GM12872 (cell line): ENCODE measurements around the gene COQ8B.

Source experiments
- TF ChIP-seq, protein P1 (sequence below): IDR thresholded peaks from 3 replicates; pipeline ENCODE4 v1.5.1; 2011; ENCODE audit warnings: low read depth, mild to moderate bottlenecking, low read length, moderate library complexity; ENCODE audit not compliant: insufficient read depth

COQ8B gene

DNA sequence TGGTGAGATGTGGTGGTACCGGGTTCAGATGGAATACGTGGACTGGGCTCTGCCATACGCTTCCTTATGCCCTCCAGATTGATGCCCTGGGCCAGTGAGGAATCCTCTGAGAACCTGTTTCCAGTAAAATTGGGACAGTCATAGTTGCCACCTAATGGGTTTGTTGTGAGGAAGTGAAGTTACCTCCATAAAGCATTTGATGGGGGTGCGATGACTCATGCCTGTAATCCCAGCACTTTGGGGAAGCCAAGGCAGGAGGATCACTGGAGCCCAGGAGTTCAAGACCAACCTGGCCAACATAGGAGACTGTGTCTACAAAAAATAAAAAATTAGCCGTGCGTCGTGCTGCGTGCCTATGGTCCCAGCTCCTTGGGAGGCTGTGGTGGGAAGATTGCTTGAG lies 39.1 kb upstream of the COQ8B start:
- TF ChIP-seq, protein P1, sequence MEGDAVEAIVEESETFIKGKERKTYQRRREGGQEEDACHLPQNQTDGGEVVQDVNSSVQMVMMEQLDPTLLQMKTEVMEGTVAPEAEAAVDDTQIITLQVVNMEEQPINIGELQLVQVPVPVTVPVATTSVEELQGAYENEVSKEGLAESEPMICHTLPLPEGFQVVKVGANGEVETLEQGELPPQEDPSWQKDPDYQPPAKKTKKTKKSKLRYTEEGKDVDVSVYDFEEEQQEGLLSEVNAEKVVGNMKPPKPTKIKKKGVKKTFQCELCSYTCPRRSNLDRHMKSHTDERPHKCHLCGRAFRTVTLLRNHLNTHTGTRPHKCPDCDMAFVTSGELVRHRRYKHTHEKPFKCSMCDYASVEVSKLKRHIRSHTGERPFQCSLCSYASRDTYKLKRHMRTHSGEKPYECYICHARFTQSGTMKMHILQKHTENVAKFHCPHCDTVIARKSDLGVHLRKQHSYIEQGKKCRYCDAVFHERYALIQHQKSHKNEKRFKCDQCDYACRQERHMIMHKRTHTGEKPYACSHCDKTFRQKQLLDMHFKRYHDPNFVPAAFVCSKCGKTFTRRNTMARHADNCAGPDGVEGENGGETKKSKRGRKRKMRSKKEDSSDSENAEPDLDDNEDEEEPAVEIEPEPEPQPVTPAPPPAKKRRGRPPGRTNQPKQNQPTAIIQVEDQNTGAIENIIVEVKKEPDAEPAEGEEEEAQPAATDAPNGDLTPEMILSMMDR: no peak

DNA sequence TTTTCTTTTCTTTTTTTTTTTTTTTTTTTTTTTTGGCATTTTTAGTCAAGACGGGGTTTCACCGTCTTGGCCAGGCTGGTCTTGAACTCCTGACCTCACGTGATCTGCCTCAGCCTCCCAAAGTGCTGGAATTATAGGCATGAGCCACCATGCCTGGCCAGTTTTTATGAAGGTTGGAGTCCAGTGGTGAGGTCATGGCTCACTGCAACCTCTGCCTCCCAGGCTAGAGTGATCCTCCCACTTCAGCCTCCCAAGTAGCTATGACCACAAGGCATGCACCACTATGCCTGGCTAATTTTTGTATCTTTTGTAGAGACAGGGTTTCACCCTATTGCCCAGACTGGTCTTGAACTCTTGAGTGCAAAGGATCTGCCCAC lies 38.5 kb upstream of the COQ8B start:
- TF ChIP-seq, protein P1: no peak

DNA sequence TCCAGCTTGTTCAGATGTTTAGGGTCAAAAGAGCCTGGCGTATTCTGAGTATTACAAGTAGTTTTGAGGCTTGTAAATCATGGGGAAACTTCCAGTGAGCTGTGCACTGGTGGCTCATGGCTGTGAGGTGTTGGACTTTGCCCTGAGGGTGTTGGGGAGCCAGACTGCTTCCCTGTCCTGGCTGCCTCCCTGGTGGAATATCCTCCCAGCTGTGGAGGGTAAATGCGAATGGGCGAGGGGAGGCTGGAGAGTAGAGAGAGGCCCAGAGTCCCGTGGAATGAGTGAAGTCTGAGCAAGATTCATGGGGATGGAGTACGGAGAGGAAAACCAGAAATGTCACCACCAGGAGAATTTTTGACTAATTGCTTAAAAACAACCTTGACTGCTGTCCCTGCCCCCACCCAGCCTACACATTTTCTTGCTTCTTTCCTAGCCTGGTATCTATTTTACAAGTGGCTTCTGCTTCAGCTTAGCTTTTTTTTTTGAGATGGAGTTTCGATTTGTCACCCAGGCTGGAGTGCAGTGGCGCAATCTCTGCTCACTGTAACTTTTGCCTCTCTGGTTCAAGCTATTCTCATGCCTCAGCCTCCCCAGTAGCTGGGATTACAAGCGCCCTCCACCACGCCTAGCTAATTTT lies 38.0 kb upstream of the COQ8B start:
- TF ChIP-seq, protein P1: no peak

DNA sequence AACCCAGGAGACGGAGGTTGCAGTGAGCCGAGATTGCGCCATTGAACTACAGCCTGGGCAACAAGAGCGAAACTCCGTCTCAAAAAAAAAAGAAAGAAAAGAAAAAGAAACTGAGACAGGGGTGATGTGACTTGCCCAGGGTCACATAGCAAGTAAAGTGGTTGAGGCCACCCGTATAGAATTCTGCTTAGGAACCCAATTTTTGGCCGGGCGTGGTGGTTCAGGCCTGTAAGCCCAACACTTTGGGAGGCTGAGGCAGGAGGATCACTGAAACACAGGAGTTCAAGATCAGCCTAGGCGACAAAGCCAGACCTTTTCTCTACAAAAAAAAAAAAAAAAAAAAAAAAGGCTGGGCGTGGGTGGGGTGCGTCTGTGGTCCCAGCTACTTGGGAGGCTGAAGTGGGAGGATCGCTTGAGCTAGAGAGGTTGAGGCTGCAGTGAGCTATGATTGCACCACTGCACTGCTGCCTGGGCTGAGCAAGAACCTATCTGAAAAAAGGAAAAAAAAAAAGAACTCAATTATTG lies 35.6 kb upstream of the COQ8B start:
- TF ChIP-seq, protein P1: no peak

DNA sequence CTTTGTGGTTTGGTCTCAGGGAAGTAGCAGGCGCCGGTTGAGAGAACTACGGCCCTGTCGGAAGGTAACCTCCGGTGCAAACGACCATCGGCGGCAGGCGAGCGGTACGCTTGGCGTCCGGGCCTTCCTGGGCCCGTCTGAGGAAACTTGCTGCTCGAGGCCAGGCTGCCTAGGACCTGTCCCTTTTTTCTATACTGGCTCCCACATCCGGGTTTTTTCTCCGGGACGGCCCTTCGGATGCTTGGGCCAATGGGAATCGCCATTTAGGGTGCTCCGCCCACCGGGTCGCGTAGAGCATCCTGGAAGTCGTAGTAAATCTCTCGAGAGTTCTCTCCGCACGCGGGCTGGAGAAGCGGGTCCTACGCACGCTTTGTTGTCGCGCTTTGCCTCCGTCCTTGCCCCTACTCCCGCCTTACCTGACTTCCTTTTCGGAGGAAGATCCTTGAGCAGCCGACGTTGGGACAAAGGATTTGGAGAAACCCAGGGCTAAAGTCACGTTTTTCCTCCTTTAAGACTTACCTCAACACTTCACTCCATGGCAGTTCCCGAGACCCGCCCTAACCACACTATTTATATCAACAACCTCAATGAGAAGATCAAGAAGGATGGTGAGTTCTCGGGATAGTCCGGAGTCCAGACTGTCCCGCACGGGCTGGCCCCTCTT lies 34.3 kb upstream of the COQ8B start, which contains the start of gene SNRPA:
Gene SNRPA, plus strand, starts transcription at position 330 of the 664 bp plus-strand sequence. Its CDS starts 206 bp downstream, at position 536.
- TF ChIP-seq, protein P1: no peak

DNA sequence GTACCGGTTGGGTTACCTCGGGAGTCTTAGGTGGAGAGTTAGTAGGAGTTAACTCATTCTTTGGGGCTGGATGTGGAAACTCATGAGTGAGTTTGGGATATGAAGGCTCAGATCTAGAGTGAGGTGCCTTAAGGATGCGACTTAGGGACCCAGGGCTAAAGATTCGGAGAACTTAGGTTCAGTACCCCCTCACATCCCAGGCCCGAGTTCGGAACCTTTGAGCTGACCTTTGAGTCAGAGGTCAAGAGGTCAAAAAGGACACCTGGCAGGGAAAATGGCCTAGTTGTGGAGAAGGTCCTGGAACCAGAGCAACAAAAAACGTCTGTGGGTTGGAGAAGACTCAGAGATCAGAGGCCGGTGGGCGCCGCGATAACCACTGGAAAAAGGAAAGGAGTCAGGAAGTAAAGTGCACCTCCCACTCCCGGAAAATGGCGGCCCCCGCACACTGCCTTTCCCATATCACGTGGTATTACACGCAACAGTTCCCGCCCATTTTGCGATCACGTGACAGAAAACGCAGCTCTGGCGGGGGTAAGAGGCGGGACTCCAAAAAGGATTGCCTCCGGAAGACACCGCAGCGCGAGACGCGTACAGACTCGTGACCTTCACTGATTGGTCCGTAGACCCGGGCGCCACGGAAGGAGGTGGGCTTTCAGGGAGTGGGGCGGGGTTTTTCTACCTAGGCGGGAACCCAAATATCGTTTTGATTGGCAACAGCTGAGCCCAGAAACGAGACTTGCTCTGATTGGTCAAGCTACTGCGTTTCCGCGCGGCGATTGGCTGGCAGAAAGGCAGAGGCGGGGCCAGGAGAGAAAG lies 33.6 kb upstream of the COQ8B start, which contains the start of gene ACTMAP:
Gene ACTMAP, minus strand, starts transcription at position 420 of the 816 bp plus-strand sequence. CDS start 674 bp downstream, outside the sequence.
- TF ChIP-seq, protein P1: no peak

DNA sequence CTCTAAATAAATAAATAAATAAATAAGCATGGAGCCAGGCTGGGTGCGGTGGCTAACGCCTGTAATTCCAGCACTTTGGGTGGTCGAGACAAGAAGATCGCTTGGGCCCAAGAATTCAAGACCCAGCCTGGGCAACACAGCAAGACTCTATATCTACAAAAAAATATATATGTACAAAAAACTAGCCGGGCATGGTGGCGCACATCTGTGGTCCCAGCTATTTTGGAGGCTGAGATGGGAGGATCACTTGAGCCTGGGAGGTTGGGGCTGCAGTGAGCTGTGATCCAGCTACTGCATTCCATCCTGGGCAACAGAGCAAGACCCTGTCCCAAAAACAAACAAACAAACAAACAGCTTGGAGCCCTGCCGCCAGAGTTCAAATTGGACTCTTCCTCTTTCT lies 30.9 kb upstream of the COQ8B start:
- TF ChIP-seq, protein P1: no peak
